G401 (cell line): ENCODE measurements around the gene GRIK4. TPM values are rescaled to one million over a fixed set of nuclear protein-coding genes. Genes with fewer than 3 reads are reported as not detected.
A peak's percentile ranks its signal among the peaks of the same experiment; 100 is the strongest.

Source experiments
- DNase-seq: peaks from one replicate; pipeline ENCODE4 v3.0.0-alpha.2; 2015; ENCODE audit warnings: low spot score
- in situ Hi-C: cut with HindIII; loops from 2 replicates; pipeline ENCODE4 v1.10.0; 2016; ENCODE audit warnings: low sequenced_read_pairs, mixed read lengths
- total RNA-seq: library from RNA; depleted of rRNA; stranded (reverse); fragments of >200 nt; shearing (Covaris generic); gene quantifications from 2 replicates; pipeline ENCODE4 v1.2.3, GENCODE V29; 2014

Gene GRIK4
- total RNA-seq, 1 experiment from 2014 or later, result 0.51 TPM

- in situ Hi-C loops, result no loop called here
- DNase-seq, result no peak
These were observed 417.1 kb downstream of the GRIK4 start for GRCh38 chr11:120928627-120929026.

DNA sequence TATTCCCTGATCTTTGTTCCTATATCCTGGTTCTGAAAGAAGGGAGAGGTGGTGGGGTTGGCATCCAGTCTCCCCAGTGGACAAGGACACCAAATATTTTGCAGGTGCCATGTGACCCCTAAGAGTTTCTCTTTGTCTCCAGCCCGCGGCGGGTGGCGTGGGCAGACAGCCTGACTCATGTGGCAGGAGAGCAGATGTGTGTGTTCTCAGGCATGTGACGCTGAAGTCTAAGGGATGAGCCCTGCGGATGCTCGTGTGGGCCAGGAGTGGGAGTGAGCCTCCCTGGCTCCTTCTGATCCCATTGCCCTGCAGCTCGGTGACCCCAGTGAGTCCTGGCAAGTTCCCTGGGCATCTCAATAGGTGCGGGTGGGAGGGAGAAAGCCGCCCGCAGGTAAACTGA lies 417.5 kb downstream of the GRIK4 start:
- DNase-seq, result no peak
- in situ Hi-C loops, result no loop called here

DNA sequence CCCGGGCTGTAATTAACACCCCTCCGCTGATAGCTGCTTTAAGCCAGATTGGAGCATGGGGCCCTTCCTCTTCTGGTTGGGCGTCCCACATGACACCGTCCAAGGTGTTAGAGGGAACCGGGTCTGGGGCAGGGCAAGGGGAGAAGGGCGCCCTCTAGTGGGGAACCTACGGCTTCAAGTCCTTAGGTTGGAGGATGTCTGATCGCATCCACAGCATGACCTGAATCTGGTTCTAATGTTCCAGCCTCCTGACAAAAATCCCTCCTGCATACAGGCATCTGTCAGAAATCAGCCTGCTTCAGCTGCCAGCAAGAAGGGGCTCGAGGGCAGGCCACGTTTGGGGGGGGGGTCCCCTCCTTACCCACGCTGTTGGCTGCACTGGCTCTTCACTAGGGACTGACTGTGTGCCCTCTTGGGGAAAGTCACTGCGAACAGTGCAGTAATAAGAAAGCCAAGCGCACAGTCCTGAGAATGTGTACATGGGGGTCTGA lies 418.2 kb downstream of the GRIK4 start:
- in situ Hi-C loops, result no loop called here
- DNase-seq, result peak; percentile 19

DNA sequence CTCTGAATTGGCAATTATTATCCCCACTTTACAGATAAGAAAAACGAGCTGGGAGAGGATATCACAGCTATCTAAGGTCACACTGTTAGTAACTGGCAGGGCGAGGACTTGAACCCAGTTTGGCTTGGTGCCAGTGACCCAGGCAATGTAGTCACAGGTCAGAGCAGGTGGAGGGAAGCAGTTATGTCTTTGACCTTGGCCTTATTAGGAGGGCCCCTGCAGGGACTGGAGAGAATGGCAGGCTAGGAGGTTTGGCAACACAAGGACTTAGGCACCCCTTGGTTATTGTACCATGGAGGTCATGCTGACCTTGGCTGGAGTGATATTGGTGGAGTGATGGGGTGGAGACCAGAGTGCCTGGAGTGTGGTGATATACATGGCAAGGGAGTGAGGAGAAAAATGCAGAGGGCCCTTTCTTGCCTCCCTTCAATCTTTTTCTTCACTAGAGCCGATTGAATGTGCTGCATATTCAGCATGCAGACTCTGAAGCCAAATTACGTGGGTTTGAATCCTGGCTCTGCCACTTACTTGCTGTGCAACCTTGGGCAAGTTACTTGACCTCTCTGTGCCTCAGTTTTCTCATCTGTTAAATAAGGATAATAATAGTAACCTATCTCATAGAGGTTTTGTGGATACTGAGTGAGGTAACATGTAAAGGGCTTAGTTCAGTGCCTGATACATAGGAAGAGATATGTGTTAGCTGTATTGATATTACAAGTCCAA lies 419.7 kb downstream of the GRIK4 start:
- DNase-seq, result no peak

DNA sequence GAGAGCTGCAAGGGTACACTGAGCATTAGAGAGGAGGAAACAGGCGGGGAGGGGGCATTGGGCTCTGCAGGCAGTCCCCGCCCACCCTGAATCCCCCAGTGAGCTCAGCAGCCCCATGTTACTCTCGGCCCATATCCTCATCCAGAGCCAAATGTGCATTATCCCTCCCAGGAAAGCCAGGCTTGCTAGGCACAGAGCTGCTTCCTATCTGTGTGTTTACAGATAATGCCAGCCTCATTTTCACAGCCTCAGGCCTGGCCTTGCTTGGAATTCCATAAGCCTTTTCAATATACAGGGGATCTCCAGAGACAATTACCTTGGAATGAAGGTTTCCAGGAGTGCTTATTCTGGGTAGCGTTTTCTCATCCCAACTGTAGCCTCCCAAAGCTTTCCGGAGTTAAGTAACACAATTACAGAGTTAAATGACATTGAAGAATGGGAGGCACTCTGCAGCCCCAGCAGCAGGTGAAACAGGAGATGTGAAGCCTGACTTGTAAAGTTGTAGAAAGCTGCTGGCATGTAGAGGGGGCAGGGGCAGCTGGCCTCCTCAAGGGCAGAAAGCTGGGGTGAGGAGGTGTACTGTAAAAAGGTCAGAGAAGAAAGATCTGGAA lies 420.9 kb downstream of the GRIK4 start:
- in situ Hi-C loops, result no loop called here
- DNase-seq, result no peak

More for the DNA sequence above, 419.7 kb downstream of the GRIK4 start:
- in situ Hi-C loops, result no loop called here

DNA sequence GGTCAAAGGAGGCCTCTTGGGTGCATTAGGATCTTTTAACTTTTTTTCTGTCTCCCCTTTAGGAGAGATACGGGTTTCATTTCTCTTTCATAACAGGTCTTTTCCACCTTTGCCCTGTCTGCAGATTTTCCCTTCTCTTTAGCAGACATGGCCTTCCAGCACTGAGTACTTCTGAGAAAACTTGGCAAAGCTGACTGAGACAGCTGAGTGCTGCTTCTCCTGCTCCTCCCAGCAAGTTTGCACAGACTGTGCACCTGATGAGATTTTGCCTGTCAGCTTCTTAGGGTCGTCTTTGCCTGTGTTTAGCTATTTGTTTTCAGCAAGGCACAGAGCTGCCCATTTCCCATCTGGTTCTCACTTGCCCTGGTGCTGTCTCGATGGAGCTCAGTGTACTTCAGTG lies 424.8 kb downstream of the GRIK4 start:
- DNase-seq, result peak; percentile 3
- in situ Hi-C loops, result no loop called here

DNA sequence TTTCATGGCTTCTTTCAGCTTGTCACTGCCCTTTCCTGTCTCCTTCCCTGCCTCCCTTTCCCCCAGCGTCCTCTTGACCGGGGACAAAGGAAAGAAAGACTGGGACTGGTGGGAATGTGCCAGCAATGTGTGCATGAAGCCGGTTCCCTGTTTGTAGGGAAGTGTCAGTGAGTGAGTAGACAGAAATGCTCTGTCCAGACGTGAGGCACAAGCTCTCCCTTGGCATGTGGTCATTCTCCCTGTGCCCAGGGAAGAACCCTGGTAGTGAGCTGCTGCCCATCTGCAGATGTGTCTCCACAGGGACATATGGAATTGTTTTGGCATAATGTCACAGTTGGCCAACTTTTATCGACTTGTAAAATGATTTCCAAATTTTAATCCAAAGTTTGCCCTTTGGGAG lies 426.0 kb downstream of the GRIK4 start:
- in situ Hi-C loops, result no loop called here
- no peak for DNase-seq

DNA sequence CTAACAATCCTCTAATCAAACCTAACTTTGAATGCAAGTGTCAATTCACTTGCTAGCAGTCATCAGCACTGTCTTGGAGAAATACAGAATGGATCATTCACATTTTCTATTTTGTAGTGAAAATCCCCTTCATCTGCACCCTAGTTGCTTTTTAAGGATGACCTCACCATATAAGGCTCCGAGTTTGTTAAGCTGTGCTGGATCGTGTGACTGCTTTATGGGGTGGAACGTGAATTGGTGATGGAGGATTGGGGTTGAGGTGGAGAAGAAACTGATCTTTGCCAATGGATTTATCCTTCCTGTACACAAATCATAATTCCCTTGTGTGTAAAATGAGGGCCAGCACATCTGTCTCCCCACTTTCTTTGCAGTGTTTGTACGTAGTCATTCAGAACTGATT lies 426.7 kb downstream of the GRIK4 start:
- in situ Hi-C loops, result no loop called here

GRCh38 chr11:120940160-120940848 lies 428.8 kb downstream of the GRIK4 start:
- in situ Hi-C loops, result no loop called here
- no peak for DNase-seq

More for the DNA sequence above, 426.7 kb downstream of the GRIK4 start:
- DNase-seq, result no peak

DNA sequence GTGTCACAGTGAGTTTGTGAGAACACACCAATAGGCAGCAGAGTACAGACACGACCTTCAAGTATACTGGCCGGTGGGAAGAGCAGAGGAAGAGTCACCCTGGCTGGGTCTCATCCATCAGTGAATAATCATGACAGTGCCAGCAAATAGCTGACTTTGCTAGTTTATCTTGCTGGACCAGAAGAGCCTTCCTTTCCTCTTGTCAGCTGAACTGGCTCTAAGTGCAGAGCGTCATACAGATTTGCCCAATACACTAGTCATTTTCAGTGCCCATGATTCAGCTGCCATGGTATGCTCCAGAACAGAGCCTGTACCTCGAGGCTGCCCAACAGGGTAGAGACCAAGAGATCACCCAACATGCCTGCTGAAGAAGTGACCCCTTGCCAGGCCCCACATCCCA lies 429.5 kb downstream of the GRIK4 start:
- in situ Hi-C loops, result no loop called here
- DNase-seq, result no peak

DNA sequence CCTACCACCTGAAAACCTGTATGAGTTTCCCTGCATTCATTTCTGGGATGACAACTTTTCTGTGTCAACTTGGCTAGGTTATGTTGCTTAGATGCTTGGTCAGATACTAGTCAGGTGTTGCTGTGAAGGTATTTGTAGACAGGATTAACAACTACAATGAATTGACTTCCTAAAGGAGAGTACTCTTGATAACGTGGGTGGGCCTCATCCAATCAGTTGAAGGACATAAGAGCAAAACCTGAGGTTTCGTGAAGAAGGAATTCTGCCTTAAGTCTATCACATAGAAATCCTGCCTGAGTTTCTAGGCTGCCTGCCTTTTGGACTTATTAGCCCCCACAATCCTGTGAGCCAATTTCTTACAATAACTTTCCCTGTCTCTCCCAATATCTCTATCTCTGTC lies 431.2 kb downstream of the GRIK4 start:
- no peak for DNase-seq
- in situ Hi-C loops, result no loop called here

GRCh38 chr11:120945042-120945441 lies 433.5 kb downstream of the GRIK4 start:
- no peak for DNase-seq
- in situ Hi-C loops, result no loop called here

DNA sequence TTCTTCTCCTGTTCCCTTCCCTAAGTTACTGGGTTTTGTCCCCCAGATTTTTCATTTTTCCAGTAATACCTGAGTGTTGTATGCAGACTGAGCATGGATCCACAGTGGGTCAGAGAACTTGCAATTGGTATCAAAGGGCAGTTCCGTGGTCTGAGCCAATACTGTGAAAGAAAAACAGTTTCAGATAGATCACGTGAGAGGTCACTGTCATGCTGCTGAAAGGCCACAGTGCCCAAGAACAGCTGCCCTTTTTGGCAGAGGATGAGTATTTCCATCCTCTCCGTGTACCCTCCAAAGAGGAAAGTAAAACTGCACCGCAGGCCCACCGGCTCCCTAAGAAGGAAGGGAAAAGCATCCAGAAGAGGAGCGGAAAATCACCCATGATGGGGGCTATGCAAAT lies 439.3 kb downstream of the GRIK4 start:
- in situ Hi-C loops, result no loop called here
- DNase-seq, result no peak

GRCh38 chr11:120952461-120953434 lies 441.2 kb downstream of the GRIK4 start:
- peak; percentile 68 for DNase-seq
- in situ Hi-C loops, result no loop called here

DNA sequence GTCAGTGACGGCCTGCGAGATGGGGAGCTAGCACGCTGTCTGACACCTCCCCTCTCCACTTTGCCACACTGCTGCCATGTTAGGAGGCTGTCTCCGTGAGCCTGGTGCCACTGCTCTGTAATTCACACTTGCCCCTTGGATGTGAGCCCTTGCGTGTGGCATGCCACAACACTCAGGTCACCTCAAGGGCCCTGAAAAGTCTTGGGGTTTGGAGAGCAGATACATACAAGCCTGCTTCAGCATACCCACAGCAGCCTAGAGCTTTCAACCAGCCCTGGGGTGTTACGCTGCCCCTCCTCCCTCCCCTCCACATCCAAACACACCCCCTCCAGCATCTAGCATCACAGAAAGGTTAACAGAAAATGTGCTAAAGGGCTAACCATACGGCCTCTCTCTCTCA lies 442.8 kb downstream of the GRIK4 start:
- in situ Hi-C loops, result no loop called here
- no peak for DNase-seq

GRCh38 chr11:120956710-120957495 lies 445.4 kb downstream of the GRIK4 start:
- in situ Hi-C loops, result no loop called here

GRCh38 chr11:120958185-120958584 lies 446.6 kb downstream of the GRIK4 start:
- in situ Hi-C loops, result no loop called here
- no peak for DNase-seq

More at GRCh38 chr11:120956710-120957495, 445.4 kb downstream of the GRIK4 start:
- DNase-seq, result no peak

DNA sequence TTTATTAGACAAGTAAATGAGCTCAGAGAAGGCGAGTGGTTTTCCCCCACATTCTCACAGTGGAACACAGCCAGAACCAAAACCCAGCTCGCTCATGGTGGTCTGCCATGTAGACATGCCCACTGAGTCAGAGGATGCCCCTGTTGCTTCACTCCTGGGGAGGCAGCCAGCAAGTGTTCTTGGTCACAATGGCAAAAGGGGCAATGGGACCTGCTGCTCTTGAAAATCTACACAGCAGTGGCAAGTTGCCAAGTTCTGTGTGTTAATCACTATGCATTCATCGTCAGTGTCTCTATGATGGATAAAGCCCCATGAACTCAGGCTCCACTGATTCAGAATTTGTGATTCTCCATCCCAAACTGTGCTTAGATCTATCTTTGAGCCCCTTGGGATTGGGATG lies 447.6 kb downstream of the GRIK4 start:
- in situ Hi-C loops, result no loop called here
- no peak for DNase-seq
